M059J (cell line): Measurements from ENCODE around the gene CDC42BPG. TPM values are rescaled to one million over a fixed set of nuclear protein-coding genes. Genes with fewer than 3 reads are reported as not detected.

Experiments
- DNase-seq: peaks from one replicate; pipeline ENCODE4 v3.0.0-alpha.2; 2012; ENCODE audit warnings: low read depth
- total RNA-seq: library from RNA; depleted of rRNA; stranded (reverse); fragments of >200 nt; shearing (Covaris generic); gene quantifications from 2 replicates; pipeline ENCODE4 v1.2.3, GENCODE V29; 2014

CDC42BPG gene
- total RNA-seq, 1 experiment from 2014 or later: 0.54 TPM

DNA sequence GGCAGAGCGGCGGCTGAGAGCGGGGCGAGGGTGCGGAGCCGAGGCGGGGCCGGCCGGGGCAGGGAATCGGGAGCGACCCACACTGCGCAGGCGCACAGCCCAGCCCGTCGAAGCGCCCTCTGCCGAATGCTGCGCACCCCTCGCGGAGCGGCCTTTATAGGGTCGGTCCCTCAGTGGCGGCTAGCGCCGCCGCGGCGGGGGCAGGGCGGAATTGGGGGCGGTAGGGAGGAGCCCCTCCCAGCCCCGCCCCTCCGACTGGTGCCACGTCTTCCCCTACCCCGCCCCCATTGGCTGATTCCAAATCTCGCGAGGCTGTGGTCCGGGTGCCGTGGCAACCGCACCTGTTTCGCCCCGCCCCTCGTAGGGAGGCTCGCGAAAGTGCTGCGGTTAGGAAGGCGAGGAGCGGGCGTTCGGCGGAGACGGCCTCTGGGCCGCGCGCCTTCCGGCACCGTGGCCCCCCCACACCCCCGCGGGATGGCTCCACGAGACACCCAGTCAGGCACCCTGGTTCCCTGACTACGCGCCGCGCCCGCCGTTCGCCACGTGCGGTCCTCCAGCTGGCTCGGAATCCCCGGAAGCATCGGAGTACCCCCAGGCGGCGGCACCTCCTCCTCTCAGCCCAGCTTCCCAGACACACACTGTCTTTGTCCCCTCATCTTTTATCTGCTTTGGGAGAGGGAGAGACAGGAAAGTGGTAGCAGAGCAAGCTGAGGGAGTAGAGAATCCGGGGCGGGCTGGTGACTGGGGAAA, 34.2 kb upstream of the CDC42BPG start, which contains the start of gene EHD1:
TSS of gene EHD1 (minus strand) at position 128 of the 750 bp plus-strand sequence. CDS start 157 bp downstream, outside the sequence.
- peak; percentile 96 for DNase-seq

DNA sequence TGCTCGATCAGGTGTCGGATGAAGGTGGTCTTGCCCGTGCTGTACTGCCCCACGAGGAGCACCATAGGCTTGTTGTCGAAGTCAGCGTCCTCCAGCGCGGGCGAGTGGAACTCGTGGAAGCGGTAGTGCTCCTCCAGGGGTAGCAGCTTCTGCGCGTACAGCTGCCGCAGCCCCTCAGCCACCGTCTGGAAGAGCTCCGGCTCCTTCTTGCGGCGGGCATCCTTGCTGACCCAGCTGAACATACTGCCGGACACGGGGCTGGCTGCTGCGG, 33.7 kb upstream of the CDC42BPG start:
- no peak for DNase-seq

DNA sequence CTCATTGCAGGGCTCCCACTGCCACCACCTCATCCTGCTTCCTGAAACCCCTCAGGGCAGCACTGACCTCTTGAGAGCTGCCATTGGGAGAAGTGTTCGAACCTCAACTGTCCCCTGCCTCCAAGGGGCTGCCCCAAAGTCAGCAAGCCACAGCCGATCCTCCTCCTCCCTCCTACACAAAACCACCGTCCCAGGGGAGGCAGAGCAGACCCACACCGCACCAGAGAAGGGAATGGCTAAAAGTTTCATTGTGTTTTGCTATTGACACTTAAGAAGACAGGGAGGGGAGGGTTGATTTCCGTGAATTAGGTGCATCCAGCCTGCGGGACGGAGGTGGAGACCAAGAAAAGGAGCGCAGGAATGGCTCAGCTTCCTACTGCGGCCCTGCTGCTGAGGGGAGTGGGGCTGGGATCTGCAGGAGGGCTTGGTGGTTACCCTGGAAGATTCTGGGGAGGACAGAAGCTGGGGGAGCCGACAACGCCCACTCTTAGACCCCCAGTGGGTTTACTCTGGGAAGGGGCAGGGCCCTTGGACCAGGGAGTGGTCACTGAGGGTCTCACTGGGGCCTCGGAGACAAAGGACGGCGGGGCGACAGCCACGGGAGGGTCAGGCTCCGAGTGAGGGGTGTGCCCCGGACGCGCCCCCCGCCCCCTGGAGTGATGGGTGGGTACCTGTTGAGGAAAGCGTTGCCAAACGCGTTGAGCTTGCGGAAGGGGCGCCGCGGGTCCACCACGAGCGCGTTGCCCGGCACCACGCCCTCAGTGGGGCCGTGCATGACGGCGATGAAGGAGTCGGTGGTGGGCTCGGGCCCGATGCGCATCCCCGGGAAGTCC, 33.2 kb upstream of the CDC42BPG start:
- no peak for DNase-seq

DNA sequence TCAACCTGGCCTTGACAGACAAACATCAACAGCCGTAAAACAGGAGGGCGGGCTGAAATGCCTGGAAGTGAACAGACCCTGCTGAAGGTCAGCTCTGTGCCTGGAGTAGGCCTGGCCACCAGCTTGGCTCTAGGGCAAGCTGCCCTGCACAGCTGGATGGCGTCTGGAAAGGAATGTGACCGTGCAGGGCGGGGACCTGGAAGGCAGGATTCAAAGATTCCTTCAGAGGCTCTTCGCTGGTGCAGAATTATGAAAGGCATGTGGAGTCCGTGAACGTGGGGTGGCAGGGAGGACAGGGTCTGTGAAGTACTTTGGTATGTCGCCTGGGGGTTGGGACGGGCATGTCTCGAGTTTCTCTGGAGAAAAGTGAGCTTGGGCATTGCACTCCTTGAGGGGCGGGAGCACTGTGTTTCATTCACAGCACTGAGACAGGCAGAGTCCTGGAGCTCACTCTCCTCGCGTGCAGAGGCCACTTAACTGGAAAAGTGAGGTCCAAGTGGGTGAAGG, 32.4 kb upstream of the CDC42BPG start:
- DNase-seq: peak; percentile 82

DNA sequence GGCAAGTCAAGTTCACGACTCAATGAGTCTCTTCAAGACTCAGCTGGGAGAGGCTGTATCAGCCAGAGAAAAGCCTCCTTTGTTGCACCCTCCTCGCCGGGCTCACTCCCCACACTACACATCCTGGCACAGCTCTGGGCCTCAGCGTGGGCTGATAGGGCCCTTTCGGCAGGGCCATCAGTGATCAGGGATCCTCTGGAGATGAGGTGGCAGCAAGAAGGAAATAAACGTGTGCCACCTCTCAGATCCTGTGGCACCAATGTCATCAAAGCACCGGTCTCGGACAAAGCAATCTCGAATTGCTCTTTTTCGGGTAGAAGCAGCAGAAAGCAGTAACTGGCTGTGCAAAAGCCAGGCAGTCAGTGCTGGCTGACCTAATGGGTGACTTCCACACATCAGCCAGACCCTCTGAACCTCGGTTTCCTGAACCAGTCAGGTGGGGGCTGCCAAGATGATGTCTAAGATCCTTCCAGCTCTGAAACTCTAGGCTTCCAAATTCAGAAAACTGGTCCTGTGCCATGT, 31.8 kb upstream of the CDC42BPG start:
- DNase-seq: no peak

DNA sequence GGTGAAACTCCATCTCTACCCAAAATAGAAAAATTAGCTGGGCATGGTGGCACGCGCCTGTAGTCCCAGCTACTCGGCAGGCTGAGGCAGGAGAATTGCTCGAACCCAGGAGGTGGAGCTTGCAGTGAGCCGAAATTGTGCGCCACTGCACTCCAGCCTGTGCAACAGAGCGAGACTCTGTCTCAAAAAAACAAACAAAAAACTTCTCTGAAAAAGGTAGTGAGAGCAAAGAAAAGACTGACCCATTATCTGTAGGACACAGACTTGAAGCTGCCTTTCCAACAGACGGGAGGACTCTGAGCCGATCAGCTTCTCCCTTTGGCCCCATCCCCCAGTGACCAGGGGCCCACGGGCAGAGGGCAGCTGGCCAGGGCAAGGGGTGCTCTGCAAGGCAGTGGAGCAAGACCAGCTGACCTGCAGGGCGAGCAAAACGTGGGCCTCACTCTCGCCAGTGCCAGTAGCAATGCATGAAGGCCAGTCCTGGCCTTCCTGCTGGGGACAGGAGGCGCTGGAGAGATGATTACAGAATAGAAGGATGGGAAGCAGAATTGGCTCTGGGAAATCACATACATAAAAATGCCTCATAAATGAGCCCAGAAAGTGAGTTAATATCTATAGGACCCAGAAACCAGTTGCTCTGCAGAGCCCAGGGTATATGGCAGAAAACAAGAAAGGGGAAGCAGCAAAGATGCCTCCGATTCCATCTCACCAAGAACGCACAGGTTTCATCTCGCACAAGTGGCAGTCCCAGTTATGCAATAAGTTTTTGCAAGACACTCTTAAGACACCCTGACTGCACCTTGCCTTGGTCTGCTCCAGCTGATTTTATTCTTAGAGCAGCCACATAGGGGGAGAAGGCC, 31.1 kb upstream of the CDC42BPG start:
- no peak for DNase-seq

DNA sequence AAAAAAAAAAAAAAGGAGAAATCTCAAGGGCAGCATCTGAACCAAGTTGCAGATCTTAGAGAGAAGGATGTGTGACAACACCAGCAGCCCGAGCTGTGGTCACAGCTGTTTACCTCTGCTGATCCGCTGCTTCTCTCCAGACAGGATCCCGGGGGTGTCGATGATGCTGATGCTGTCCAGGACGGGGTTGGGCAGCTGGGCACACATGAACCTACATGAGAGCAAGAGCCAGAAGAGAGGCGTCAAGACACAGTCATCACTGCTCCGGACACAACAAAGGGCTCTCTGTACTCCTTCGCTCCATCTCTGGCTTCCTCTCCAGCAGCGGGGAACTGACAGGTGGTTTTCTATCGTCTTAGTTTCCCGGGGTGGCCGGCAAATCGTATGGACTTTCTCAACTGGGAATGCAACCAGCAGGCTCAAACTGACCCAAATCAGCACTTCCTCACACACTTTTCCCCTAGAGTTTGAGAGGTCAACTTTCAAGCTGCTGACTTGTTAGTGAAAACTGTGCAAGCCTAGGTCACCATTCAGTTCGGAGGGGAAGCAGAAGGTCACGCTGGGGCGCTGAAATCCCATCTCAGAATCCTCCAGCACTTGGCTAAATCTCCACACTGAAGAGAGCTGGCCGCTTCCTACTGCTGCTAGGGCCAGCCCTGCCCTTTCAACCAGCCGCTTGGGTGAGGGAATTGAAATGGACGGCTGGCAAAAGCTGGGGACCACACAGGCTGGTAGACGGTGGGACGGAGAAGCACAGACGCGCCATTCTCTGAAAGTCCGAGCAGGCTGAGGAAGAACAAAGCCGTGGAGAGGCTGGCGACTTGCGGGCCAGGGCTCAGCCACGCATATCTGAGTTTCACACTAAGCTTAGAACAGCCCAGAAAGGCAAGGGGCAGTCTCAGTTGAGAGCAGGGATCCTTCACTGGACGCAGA, 30.1 kb upstream of the CDC42BPG start:
- no peak for DNase-seq

DNA sequence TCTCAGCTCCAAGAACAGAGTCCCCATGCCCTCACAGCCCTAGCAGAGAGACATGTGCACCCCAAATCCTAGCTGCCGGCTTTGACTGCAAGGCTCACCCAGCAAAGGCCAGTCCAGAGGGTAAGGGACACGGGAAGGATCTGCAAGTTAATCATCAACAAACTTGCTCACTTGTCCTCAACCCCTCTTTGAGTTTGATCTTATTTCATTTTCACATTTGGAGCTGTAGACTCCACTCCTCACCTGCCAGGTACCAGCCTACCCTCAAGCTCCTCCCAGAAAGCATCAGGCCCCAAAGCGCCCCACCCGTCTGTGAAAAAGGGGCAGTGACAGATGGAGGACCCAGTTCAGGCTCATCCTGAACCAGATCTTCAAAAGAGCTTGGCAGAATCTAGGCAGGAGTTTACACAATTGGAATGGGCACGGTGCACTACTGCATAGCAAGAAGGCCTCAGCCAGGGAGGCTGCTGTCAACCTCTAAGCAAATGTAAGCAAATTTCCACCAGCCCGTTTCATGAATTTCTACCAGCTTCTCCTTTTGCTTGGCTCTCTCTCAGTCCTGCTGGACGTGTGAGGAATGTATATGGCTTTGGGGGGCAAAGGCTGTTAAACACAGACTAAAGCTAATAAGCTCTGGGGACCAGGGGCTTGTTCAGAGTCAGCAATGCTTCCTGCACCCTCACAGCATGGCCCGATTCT, 28.5 kb upstream of the CDC42BPG start:
- DNase-seq: no peak

DNA sequence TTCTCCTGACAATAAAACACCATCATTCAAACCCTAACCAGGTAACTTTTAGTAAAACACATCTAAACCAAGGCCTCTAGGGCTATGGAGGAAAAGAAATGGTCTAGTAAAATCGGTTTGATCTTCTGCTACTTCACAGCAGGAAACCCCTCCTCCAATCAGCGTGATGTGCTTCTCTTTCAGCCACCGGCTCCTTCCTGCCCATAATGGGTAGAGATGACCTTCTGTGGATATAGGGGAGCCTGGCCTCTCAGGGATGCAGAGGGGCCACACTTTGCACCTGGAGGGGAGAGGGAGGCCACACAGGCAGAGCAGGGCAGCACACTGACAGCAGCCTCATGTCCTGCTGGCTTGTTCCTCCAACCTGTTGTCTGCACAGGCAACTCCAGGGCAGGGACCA, 27.0 kb upstream of the CDC42BPG start:
- DNase-seq: no peak

DNA sequence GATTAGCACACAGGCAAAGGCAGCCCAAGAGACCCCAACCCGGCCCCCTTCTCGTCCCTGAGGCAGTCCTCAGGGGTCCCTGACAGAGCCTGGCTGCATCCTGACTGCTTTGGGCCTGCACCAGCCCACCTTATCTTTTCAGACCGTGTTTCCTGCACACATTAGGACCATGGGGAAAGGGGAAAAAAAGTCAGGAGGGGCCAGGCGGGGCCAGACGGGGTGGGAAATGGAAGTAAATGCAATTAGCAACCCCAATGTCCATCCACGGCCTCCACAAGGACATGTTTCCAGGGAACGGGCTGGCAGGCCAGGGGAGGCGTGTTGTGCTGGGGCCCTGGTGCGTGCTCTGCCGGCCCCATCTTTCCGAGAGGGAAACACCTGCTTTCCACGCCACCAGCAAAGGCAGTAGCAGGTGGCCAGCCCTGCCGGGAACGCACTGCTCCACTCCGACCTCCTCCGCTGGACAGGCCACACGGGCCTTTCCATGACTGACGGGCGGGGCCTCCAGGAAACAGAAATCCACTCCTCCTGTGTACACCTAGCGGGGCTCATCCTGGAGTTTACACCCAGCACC, 26.5 kb upstream of the CDC42BPG start:
- no peak for DNase-seq

DNA sequence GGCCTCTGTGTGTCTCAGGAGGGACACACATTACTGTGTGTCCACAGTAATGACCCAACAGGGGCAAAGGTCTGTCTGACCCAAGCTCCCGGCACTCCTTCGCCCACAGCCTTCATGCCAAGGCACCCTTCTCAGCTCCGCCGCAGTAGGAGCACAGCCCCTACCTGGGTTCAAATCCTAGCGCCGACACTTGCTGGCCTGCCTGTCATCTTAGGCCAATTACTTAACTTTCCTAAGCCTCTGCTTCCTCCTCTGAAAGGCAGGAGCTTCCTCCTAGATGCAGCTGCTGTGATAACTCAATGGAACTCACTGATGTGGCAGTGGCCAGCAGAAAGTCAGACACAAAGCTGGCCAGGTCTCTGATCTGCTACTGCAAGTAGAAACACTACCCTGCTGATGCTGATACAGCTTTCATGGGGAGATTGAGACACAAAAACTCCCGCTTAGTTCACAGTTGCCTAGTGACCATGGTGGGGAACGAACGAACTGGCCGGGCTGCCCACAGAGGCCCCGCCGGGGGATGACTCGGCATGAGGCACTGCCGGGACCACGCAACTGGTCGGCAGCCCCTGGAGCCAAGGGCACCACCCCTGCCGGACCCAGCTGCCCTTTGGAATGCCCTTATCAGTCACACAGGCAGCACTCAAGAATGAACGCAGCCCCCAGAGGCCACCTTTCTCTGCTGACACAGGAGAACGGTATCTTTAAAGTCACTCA, 25.9 kb upstream of the CDC42BPG start:
- DNase-seq: peak; percentile 72

DNA sequence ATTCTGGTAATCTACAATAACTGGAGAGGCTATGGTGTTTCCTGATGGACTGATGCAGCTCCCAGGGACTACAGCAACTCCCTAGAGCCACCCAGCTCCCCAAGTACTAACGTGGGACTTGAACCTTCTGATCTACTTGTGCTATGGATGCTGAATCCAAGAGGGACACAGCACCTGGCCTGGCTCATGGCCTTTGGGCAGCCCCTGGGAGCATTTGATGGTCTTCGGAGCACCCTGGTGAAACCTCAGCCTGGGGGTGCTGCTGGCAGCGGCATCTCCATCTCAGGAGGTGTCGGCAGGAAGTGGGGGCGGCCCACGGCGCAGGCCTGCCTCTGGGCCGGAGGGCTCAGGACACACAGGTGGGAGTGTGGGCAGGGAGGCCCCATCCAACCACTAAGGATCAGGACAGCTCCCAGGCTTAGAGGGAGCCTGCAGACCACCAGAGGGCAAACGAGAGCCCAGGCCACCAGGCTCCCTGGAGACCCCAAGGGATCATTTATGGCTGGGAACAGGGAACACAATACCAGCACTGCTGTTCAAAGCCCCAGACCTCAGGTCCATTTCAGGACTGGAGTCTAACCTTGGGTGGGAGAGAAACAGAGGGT, 25.2 kb upstream of the CDC42BPG start:
- DNase-seq: no peak

DNA sequence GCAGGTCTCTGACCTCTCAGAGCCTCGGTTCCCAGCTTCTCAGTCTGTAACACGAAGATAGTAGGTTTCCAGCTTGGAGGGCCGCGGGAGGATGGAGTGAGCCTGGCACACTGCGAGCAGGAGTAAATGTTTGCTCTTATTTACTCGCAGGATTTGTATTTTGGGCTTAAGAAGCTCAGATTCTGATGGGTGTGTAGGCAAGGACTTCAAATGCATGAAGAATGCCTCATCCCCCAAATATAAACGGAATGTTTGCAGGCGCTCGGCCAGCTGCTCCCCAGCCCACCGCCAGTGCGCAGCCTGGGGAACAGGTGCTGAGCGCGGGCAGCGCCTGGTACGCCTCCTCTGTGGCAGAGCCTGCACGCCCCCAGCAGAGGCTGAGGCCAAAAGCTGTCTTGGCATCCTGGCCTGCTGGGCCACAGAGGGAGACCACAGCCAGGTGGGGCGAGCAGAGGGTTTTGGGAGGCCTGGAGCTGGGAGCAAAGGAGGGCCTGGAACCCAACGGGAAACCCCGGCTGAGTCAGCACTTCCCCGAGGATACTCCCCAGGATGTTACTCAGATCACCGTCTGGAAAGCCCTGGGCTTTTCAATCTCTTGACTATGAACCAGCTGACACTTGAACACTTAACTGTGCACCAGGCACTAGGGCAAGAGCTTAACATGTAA, 24.6 kb upstream of the CDC42BPG start:
- peak; percentile 91 for DNase-seq

DNA sequence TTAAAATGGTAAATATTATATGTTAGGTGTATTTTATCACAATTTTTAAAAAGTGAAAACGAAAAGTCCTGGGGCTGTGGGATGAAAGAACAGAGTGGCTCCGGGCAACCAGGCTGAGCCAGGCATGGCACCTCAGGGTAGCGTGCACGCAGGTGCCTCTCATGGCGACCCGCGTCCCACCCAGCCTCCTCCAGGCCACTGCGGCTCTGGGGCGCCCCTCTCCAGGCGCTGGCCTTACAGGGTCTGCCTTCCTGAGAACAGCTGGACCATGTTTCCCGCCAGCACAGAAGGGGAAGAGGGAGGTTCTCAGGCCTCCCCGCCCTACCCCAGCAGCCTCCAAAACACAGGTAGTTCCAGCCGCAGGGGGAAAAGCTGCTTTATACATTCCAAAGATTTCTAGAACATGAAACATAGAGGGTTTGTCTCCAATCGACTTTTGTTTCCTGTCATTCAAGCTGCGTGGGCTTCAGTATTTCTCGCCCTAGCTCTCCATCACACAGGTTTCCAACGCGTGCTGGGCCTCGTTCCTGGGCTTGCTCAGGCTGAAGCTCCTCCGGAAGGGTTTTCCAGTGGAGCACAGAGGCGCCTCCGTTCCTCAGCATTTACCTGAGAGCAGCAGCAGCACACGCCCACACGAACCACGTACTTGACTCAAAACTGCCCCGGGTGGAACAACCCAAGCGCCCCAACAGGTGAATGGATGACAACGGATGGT, 23.5 kb upstream of the CDC42BPG start:
- no peak for DNase-seq

DNA sequence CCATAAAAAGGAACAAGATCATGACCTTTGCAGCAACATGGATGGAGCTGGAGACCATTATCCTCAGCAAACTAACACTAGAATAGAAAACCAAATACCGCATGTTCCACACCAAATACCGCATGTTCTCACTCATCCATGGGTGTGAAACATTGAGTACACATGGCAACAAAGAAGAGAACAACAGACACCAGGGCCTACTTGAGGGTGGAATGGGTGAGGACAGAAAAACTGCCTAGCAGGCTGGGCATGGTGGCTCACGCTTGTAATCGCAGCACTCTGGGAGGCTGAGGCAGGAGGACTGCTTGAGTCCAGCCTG, 21.7 kb upstream of the CDC42BPG start:
- DNase-seq: no peak

DNA sequence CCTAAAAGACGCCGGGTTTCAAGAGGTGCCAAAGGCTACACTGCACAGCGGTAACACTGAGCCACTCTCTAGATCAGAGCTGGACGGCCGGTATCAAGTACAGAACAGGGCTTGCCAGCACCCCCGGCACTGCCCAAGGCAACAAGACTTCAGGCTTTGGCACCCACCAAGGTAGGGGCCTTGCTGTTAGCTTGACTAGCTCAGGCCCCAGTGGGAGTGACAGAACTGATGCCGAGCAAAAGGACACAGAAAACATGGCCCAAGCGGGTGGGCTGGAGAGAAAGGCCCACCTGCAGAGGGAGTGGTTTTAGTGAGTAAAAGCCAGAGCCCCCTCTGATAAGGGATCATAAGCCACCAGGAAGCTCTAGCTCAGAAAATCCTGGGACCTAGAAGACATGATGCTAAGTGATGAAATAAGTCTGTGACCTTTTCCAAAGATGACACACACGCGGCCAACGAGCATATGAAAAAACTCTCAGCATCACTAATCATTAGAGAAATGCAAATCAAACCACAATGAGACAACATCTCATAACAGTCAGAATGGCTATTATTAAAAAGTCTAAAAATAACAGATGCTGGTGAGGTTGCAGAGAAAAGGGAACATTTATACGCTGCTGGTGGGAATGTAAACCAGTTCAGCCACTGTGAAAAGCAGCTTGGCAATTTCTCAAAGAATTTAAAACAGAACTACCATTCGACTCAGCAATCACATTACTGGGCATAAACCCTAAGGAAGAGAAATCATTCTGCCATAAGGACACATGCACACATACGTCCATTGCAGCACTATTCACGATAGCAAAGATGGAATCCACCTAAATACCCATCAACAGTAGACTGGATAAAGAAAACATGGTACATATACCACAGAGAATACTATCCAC, 21.1 kb upstream of the CDC42BPG start:
- DNase-seq: peak; percentile 83
